ENCODE data around the gene PID1. TPM values are rescaled to one million over a fixed set of nuclear protein-coding genes. Genes with fewer than 3 reads are reported as not detected.

Gene PID1
- total RNA-seq, 1 experiment from 2014 or later = 0.31 TPM

GRCh38 chr2:229301237-229301636, 30.1 kb upstream of the PID1 start:
- Mint-ChIP-seq H3K4me1 (ENCODE audit: low read depth, unreplicated experiment) (peaks cover 11% of the 10 kb centered on the region), H3K4me3 (ENCODE audit: low read depth, unreplicated experiment) (no peak overlapping the region), H3K27me3 (ENCODE audit: unreplicated experiment) (no peaks in the 10 kb centered on the region), H3K36me3 (ENCODE audit: insufficient read depth, unreplicated experiment) (no peaks in the 10 kb centered on the region), H3K9me3 (ENCODE audit: low read depth, unreplicated experiment) (peaks cover 4% of the 10 kb centered on the region), H3K27ac (ENCODE audit: unreplicated experiment) (no peak overlapping the region)
- no peak for DNase-seq
- intact Hi-C loops (cut with micrococcal nuclease; ENCODE audit: unreplicated experiment) = no loop called here
- BruUV-seq (replicated peaks) = no TSS peak
- CTCF ChIA-PET = no interaction called here
- no peak for TF ChIP-seq CTCF (IDR thresholded peaks at IDR 0.05; ENCODE audit: unreplicated experiment)

GRCh38 chr2:229300790-229301189, 29.7 kb upstream of the PID1 start:
- Mint-ChIP-seq H3K4me1 (ENCODE audit: low read depth, unreplicated experiment) (peaks cover 16% of the 10 kb centered on the region), H3K4me3 (ENCODE audit: low read depth, unreplicated experiment) (no peak overlapping the region), H3K9me3 (ENCODE audit: low read depth, unreplicated experiment) (peaks cover 4% of the 10 kb centered on the region), H3K36me3 (ENCODE audit: insufficient read depth, unreplicated experiment) (no peaks in the 10 kb centered on the region), H3K27me3 (ENCODE audit: unreplicated experiment) (no peaks in the 10 kb centered on the region), H3K27ac (ENCODE audit: unreplicated experiment) (no peak overlapping the region)
- DNase-seq = no peak
- no TSS peak for BruUV-seq (replicated peaks)
- CTCF ChIA-PET = no interaction called here
- TF ChIP-seq CTCF (IDR thresholded peaks at IDR 0.05; ENCODE audit: unreplicated experiment) = no peak
- intact Hi-C loops (cut with micrococcal nuclease; ENCODE audit: unreplicated experiment) = no loop called here

GRCh38 chr2:229300371-229300770, 29.3 kb upstream of the PID1 start:
- no TSS peak for BruUV-seq (replicated peaks)
- peaks cover 4% of the 10 kb centered on the region for H3K9me3 Mint-ChIP-seq (ENCODE audit: low read depth, unreplicated experiment)
- DNase-seq = no peak
- no peaks in the 10 kb centered on the region for H3K27me3 Mint-ChIP-seq (ENCODE audit: unreplicated experiment)
- no peak for TF ChIP-seq CTCF (IDR thresholded peaks at IDR 0.05; ENCODE audit: unreplicated experiment)
- H3K4me3 Mint-ChIP-seq (ENCODE audit: low read depth, unreplicated experiment) = no peak overlapping the region
- H3K27ac Mint-ChIP-seq (ENCODE audit: unreplicated experiment) = no peak overlapping the region
- H3K36me3 Mint-ChIP-seq (ENCODE audit: insufficient read depth, unreplicated experiment) = no peaks in the 10 kb centered on the region
- CTCF ChIA-PET = no interaction called here
- intact Hi-C loops (cut with micrococcal nuclease; ENCODE audit: unreplicated experiment) = no loop called here
- H3K4me1 Mint-ChIP-seq (ENCODE audit: low read depth, unreplicated experiment) = peaks cover 20% of the 10 kb centered on the region

- no TSS peak for BruUV-seq (replicated peaks)
- CTCF ChIA-PET = no interaction called here
- H3K36me3 Mint-ChIP-seq (ENCODE audit: insufficient read depth, unreplicated experiment) = no peaks in the 10 kb centered on the region
- TF ChIP-seq CTCF (IDR thresholded peaks at IDR 0.05; ENCODE audit: unreplicated experiment) = no peak
- intact Hi-C loops (cut with micrococcal nuclease; ENCODE audit: unreplicated experiment) = no loop called here
- no peak overlapping the region for H3K27ac Mint-ChIP-seq (ENCODE audit: unreplicated experiment)
- DNase-seq = no peak
- no peak overlapping the region for H3K4me3 Mint-ChIP-seq (ENCODE audit: low read depth, unreplicated experiment)
- H3K27me3 Mint-ChIP-seq (ENCODE audit: unreplicated experiment) = no peaks in the 10 kb centered on the region
- H3K4me1 Mint-ChIP-seq (ENCODE audit: low read depth, unreplicated experiment) = peaks cover 22% of the 10 kb centered on the region
- peaks cover 2% of the 10 kb centered on the region for H3K9me3 Mint-ChIP-seq (ENCODE audit: low read depth, unreplicated experiment)
Measured at GRCh38 chr2:229297247-229297646, 26.2 kb upstream of the PID1 start.

GRCh38 chr2:229296536-229296935, 25.4 kb upstream of the PID1 start:
- no TSS peak for BruUV-seq (replicated peaks)
- no peak overlapping the region for H3K4me3 Mint-ChIP-seq (ENCODE audit: low read depth, unreplicated experiment)
- TF ChIP-seq CTCF (IDR thresholded peaks at IDR 0.05; ENCODE audit: unreplicated experiment) = no peak
- DNase-seq = no peak
- intact Hi-C loops (cut with micrococcal nuclease; ENCODE audit: unreplicated experiment) = no loop called here
- H3K4me1 Mint-ChIP-seq (ENCODE audit: low read depth, unreplicated experiment) = peaks cover 22% of the 10 kb centered on the region
- H3K36me3 Mint-ChIP-seq (ENCODE audit: insufficient read depth, unreplicated experiment) = no peaks in the 10 kb centered on the region
- peaks cover 2% of the 10 kb centered on the region for H3K9me3 Mint-ChIP-seq (ENCODE audit: low read depth, unreplicated experiment)
- no peaks in the 10 kb centered on the region for H3K27me3 Mint-ChIP-seq (ENCODE audit: unreplicated experiment)
- no peak overlapping the region for H3K27ac Mint-ChIP-seq (ENCODE audit: unreplicated experiment)
- CTCF ChIA-PET = no interaction called here

Measured in Calu3 (cell line).